Stimulated activated CD8-positive, alpha-beta memory T cell treated with anti-CD3 and anti-CD28 coated beads, Interleukin-15, amount 100 ng/mL, for 1 hour (primary cell): ENCODE results near the gene KIF9.
"Not testable (repeated sequence)": the region's sequence is repeated elsewhere in the genome, so short reads cannot be mapped to it uniquely, and the experiment has no call there.

Source experiments
- DNase-seq: peaks from one replicate; pipeline ENCODE4 v3.0.0-alpha.2; 2020; ENCODE audit warnings: low read depth

The KIF9 gene

DNA sequence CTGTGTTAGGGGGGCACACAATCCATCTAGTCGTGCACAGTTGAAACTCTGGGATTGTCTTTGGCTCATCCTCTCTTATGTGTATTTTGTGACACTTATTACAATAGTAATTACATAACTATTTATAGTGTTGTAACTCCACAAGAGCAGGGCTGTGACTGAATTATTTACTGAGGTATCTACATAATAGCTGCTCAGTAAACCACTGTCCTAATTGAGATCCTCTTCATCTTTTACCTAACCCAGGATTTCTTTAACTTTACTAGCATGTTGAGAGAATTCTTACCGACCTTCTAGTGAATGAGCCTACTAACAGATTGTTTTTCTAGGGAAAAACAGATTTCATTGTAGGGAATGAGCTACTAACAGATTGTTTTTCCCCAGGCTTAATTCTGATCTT is 11.2 kb upstream of the KIF9 start:
- no peak for DNase-seq

DNA sequence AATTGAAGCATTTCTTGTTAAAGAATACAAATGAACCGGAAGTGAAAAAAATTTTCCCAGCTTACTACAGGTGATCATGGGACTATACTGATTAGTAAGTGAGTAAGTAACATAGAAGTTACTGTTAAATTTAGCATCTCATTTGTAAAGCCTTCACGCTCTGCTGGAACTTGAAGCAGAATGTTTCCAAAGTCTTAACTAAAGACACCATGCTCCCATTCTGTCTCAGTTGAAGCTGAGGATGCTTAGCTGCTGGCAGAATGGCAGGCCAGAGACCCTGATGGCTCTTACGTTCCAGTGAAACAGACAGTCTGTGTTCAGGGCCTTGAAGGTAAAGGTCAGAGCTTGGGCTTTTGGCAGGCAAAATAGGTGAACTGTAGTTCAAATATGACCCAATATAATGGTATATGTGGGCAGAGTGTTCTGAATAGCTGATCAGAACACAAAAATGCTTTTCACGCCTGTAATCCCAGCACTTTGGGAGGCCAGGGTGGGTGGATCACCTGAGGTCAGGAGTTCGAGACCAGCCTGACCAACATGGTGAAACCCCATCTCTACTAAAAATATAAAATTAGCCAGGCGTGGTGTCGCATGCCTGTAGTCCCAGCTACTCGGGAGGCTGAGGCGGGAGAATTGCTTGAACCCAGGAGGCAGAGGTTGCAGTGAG is 9.3 kb upstream of the KIF9 start:
- not testable (repeated sequence) for DNase-seq

GRCh38 chr3:47291158-47291753 is 8.7 kb upstream of the KIF9 start:
- DNase-seq: no peak

DNA sequence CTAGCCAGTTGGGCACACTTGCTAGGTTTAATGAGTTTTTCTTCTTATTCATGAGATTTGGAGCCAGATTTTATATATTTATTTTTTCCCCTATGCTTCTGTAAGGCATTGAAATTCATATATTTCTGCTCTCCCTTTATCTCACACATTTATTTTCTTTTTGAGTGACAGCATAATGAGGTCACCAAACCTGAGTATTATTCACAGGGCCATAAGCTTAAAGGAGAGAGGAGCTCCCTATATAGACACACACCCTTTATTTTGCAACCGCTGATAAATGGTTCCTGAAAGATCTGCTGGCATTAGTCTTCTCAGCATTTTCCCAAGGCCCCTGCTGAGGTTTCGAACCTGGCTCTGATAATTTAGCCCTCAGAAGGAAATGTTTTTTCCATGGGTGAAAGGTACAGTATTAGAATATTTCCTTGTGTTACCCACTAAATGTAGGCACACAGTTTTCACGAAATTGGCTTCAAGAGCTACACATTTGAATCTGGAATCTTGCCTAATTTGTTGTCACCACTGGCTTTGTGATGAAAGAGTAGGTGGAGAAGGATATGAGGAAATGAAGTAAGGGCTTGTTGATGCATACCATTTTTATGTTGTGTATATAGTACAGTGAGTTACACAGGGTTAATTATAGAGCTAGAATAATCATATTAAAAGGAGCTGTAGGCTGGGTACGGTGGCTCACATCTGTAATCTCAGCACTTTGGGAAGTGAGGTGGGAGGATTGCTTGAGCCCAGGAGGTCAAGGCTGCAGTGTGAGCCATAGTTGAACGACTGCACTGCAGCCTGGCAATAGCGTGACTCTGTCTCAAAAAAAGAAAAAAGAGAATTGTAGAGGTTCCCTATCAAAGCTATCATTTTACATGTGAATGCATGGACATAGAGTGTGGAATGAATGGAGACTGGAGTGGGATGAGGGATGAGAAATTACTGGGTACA is 6.6 kb upstream of the KIF9 start:
- DNase-seq: no peak

DNA sequence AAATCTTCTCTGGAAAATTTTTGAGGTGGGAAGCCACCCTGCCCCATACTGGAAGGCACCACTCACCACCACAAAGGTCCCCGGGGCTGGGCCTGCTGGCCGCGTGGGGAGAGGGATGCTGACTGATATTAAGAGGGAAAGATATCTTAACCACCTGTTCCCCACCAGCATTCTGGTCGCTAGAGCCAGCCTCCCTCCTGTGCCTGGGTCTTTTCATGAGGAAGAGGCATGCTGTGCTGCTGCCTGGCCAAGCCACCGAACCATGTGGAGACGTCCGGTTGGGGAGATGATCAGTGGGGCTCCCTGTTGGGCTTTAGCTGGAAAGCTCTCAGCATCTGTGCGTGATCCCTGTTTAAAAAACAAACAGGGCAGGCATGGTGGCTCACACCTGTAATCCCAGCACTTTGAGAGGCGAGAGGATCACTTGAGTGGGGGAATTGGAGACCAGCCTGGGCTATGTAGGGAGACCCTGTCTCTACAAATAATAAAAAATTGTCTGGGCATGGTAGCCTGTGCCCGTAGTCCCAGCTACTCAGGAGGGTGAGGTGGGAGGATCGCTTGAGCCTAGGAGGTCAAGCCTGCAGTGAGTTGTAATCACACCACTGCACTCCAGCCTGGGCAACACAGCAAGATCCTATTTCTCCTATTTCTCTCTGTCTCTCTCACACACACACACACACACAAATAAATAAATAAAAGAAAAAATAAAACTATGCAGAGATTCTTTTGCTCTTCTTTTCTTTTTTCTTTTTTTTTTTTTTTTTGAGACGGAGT is 1.2 kb upstream of the KIF9 start:
- no peak for DNase-seq

DNA sequence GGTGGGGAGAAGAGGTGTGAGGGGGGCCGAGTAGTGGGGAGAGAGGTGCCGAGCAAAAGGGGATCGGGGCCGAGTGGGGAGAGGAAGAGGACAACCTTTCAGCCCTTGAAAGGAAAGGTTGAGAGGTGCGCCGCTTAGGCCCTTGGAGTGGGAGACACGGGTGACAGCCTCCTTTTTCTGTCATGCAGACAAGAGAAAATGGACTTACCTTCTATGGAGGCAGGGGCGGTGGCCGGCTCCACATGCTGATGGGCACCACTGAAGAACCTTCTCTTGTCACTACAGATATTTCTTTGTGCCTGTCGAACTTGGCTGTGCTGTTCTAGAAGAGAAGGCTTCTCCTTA is 566 bp upstream of the KIF9 start:
- DNase-seq: peak; percentile 8

DNA sequence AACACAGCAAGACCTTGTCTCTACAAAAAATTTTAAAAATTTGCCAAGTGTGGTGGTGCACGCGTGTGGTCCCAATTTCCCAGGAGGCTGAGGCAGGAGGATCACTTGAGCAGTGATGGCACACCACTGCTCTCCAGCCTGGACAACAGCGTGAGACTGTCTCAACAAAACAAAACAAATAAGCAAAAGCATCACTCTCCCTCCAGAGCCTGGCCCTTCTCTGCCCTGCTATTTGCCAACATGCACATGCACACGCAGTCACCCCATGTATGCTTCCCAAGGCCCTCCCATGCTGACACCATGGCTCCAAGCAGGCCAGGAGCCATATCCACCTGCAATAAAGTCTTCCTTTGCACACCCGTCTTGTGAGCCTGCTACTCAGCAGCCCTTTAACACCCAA is 2.1 kb downstream of the KIF9 start:
- DNase-seq: no peak

GRCh38 chr3:47276558-47276957 is 6.0 kb downstream of the KIF9 start:
- DNase-seq: no peak

DNA sequence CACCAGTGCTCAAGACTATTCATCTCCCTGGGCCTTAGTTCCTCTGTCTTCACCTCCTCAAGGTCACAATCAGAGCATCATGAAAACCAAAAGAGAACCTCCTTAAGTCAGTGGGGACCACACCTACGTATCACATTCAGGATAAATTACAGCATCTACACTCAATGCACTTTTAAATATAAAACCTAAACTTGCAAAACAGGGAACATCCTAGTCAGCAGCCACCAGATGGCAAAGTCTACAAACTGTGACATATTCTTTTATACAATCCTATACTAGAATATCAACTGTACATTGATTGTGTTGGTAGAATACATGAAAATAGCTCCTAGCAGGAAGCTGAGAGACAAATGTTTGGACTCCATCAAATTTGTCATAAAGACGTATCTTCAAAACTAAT is 7.9 kb downstream of the KIF9 start:
- no peak for DNase-seq

- DNase-seq: no peak
Measured at GRCh38 chr3:47273564-47273963, 9.0 kb downstream of the KIF9 start.

DNA sequence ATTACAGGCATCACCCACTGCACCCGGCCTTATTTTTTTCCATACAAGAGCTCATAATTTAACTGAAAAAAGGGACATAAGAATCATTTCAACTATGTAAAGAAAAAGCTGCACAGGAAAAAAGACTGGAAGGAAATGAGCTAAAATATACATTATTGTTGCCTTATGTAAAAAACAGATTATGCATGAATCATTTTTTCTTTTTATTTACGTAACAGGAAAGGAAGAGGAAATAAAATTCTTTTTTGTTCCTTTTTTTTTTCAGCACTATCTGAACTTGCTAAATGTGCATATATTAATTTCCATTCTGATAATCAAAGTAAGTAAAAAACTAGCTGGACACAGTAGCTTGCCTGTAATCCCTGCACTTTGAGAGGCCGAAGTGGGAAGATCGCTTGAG is 12.1 kb downstream of the KIF9 start:
- no peak for DNase-seq

- DNase-seq: no peak
Measured at GRCh38 chr3:47267490-47267824, 15.1 kb downstream of the KIF9 start.

- DNase-seq: peak; percentile 39
Measured at GRCh38 chr3:47266709-47267489, 15.7 kb downstream of the KIF9 start.

DNA sequence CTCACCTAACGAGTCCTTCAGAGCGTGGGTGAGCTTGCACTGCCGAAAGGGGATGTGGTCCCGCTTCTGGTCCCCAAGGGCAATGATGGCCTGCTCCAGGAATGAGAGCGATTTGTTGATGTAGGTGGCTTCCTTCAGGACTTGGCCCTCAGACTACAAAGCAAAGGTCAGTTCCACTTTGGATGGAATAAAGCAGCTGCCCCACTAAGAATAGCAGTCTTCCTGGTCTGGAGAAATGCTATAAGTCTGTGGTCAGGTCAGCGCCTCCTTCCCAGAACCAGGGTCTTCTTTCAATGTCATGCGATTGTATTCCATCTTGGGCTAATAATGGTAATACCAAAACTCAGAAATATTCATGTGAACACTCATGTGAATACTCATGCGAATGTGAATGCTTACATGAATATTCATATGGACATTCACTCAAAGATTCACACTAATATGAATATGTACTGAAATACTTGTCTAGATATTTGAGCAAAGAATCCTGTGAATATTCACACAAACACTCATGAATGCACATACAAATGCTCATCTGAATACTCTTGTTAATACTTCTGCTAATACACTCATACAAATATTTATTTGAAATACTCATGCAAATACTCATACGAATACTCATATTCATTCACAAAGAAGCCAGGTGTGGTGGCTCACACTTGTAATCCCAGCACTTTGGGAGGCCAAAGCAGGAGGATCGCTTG is 16.7 kb downstream of the KIF9 start:
- no peak for DNase-seq

DNA sequence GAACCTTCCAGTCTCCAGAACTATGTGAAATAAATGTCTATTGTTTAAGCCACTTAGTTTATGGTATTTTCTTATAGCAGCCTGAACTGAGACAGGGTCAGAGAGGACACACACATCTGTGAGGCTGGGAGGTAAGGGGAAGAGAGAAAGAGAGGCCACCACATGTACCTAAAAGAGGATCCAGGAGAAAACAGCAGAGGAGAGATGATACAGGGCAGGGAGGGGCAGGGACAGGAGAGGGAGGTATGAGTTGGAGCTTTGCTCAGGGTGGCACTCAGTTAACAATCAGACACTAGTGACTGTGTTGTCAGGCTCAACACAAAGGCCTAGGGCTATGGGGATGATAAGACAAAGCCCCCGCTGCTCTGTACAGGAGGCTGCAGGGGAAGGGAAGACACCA is 17.6 kb downstream of the KIF9 start:
- no peak for DNase-seq

GRCh38 chr3:47261301-47261700 is 21.3 kb downstream of the KIF9 start:
- DNase-seq: no peak

- DNase-seq: no peak
Measured at GRCh38 chr3:47260605-47261004, 22.0 kb downstream of the KIF9 start.

- DNase-seq: no peak
Measured at GRCh38 chr3:47259114-47259513, 23.5 kb downstream of the KIF9 start.

DNA sequence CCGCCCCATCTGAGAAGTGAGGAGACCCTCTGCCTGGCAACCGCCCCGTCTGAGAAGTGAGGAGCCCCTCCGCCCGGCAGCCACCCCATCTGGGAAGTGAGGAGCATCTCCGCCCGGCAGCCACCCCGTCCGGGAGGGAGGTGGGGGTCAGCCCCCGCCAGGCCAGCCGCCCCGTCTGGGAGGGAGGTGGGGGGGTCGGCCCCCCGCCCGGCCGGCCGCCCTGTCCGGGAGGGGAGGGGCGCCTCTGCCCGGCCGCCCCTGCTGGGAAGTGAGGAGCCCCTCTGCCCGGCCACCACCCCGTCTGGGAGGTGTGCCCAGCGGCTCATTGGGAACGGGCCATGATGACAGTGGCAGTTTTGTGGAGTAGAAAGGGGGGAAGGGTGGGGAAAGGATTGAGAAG is 26.3 kb downstream of the KIF9 start:
- not testable (repeated sequence) for DNase-seq

GRCh38 chr3:47251689-47252088 is 30.9 kb downstream of the KIF9 start:
- no peak for DNase-seq

GRCh38 chr3:47251085-47251484 is 31.5 kb downstream of the KIF9 start:
- DNase-seq: not testable (repeated sequence)
